OCI-LY1 (cell line): Measurements from ENCODE around the gene ZGRF1.

Experiments used
- CTCF ChIP-seq: fragments of 200-600 bp; sonication (generic), shearing (Covaris generic); IDR thresholded peaks from 2 replicates; pipeline ENCODE4 v1.5.1; 2017; ENCODE audit warnings: mild to moderate bottlenecking, antibody characterized with exemption, low read length, moderate library complexity, mixed read lengths
- EZH2 ChIP-seq: fragments of 200-600 bp; sonication (generic), shearing (Covaris generic); IDR thresholded peaks from 2 replicates; pipeline ENCODE4 v1.8.0; 2017; ENCODE audit warnings: borderline replicate concordance, mixed run types, mild to moderate bottlenecking, antibody characterized with exemption, low read length, moderate library complexity, mixed read lengths

DNA sequence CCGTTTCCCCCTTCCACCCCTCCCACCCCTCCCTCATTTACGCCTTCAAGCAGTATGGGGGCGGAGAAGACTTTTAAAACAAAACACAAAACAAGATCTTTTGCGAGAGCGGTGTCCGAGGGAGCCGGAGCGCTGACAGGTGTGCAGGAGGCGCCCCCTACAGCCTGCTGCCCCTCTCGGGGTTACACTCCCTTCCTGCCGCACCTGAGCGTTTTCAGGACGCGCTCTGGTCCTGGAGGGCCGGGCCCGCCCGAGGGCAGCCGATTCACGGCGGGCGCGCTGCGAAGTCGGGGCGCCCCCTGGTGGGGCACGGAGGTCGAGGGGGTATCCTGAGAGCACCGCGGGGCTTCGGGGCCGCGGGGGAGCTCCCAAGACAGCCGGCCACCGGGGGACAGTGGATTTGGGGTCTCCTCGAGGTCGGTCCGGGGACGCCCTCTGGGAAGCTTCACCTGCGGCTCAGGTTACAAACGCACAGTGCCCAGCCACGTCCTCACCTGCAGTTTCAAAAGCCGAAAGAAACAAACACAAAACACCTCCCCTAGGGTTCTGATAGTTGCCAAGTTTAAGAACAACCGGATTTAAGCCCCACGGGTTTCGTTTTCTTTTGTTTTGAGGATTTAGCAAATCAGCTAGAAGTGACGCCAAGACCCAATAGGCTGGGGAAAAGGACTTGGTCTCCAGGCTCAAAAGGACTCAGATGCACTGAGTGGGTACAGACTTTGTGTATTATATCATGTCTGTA is 112.8 kb downstream of the ZGRF1 start:
- TF ChIP-seq CTCF (peak; percentile 98), EZH2 (no peak)
